Ectodermal cell (in vitro differentiated cells): ENCODE data around the gene FAAH2. TPM values are rescaled to one million over a fixed set of nuclear protein-coding genes. Genes with fewer than 3 reads are reported as not detected.

Source experiments
- H3K27ac ChIP-seq: 2 replicates; pipeline ENCODE4 v1.7.0; 2013; ENCODE audit warnings: mild to moderate bottlenecking, low read depth, low read length; ENCODE audit not compliant: insufficient read depth, poor library complexity, severe bottlenecking
- H3K27me3 ChIP-seq: 2 replicates; pipeline ENCODE4 v1.7.0; 2013; ENCODE audit warnings: mild to moderate bottlenecking, low read length; ENCODE audit not compliant: insufficient read depth, control insufficient read depth, poor library complexity, severe bottlenecking
- H3K36me3 ChIP-seq: one replicate; pipeline ENCODE4 v1.7.0; 2013; ENCODE audit warnings: low read length; ENCODE audit not compliant: control insufficient read depth, insufficient read depth
- H3K4me1 ChIP-seq: one replicate; pipeline ENCODE4 v1.7.0; 2013; ENCODE audit warnings: low read length; ENCODE audit not compliant: control insufficient read depth, insufficient read depth
- H3K4me3 ChIP-seq: 2 replicates; pipeline ENCODE4 v1.7.0; 2013; ENCODE audit warnings: low read depth, low read length, control low read depth; ENCODE audit not compliant: insufficient read depth
- H3K9me3 ChIP-seq: 2 replicates; pipeline ENCODE4 v1.7.0; 2013; ENCODE audit warnings: mild to moderate bottlenecking, low read length, moderate library complexity; ENCODE audit not compliant: control insufficient read depth
- WGBS, 2 experiments: methylation state at CpG; one replicate each; pipeline ENCODE4 v1.1.7; 2013; ENCODE audit warnings: missing lambda C conversion rate in 2 of 2; 5-methylcytosine and 5-hydroxymethylcytosine counted together
- polyA plus RNA-seq, 4 experiments: library from polyadenylated mRNA; stranded (reverse); fragments of 50-300 nt; gene quantifications; one replicate each; pipeline ENCODE4 v1.2.3, GENCODE V29; 2013

FAAH2 gene
- polyA plus RNA-seq (2013, experiment 1 of 4) = 3.0 TPM
- 2.5 TPM for polyA plus RNA-seq (2013, experiment 2 of 4)
- 2.7 TPM for polyA plus RNA-seq (2013, experiment 3 of 4)
- 1.7 TPM for polyA plus RNA-seq (2013, experiment 4 of 4)

DNA sequence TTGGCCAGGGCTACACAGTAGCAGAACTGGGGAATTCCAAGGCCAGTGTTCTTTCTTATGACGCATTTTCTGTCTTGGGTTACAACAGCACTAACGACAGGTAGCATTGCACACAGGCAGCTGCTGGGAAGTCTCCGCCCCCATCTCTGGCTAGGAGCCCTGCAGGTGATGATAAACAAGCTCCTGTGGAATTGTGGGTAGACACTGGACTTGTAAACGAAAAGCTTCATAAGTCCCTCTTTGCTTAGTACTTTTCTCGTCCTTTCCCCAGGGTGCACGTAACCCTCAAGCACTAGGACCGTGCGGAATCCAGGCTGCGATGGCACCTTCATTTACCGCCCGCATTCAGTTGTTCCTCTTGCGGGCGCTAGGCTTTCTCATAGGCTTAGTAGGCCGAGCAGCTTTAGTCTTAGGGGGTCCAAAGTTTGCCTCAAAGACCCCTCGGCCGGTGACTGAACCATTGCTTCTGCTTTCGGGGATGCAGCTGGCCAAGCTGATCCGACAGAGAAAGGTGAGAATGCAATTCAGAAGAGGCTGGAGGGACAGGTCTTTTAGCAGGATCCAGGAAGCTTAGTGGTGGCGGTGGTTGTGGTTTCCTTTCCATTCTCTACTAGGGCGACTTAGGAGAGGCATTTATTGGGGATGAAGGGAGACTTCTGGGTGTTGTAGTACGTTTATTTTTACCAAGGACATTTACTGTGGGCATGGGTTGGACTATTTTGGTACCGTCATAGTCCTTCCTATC, at the start of gene FAAH2:
TSS of gene FAAH2 (plus strand) at position 200 of the 745 bp plus-strand sequence. CDS start at position 320, 120 bp downstream.
- Histone ChIP-seq H3K4me3 (peak within 1 kb of the TSS; percentile 41), H3K27ac (no peak within 1 kb of the TSS), H3K27me3 (no peaks in the 10 kb centered on the region), H3K36me3 (no peaks in the 10 kb centered on the region), H3K4me1 (no peaks in the 10 kb centered on the region), H3K9me3 (no peaks in the 10 kb centered on the region)
- 12 to 13% methylated on average over 21 to 22 of the region's 22 CpGs for WGBS, 2 experiments

- 86 to 88% methylated on average over 6 of the region's 7 CpGs for WGBS, 2 experiments
- no peaks in the 10 kb centered on the region for H3K9me3 ChIP-seq
- no peaks in the 10 kb centered on the region for H3K36me3 ChIP-seq
- H3K27ac ChIP-seq = no peak overlapping the region
- no peaks in the 10 kb centered on the region for H3K4me1 ChIP-seq
- H3K27me3 ChIP-seq = no peaks in the 10 kb centered on the region
- no peak overlapping the region for H3K4me3 ChIP-seq
These were observed 44.5 kb upstream of the FAAH2 start for GRCh38 chrX:57241967-57242366.

- Histone ChIP-seq H3K36me3 (no peaks in the 10 kb centered on the region), H3K4me1 (no peaks in the 10 kb centered on the region), H3K27ac (no peak overlapping the region), H3K9me3 (no peaks in the 10 kb centered on the region), H3K4me3 (no peak overlapping the region), H3K27me3 (no peaks in the 10 kb centered on the region)
- 95 to 96% methylated on average over 6 of the region's 6 CpGs for WGBS, 2 experiments
These were observed 34.5 kb upstream of the FAAH2 start for GRCh38 chrX:57251965-57252364.

DNA sequence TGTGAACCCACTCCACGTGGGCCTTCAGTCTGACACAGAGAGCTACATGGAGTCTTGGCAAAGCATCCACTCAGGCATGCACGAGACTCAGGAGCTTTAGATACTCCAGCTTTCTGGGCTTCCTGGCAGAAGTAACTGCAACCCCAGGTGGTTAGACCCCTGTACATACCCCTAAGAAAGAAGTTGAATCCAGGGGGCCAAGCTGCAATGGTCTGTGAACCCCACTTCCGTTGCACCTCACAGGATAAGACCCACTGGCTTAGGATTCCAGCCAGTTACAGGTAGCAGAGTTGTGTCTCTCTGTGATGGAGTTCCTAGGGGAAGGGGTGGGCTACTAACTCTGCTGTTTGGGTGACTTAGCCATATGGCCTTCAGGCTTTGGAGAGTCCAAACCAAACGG, 21.4 kb upstream of the FAAH2 start:
- Histone ChIP-seq H3K27ac (no peak overlapping the region), H3K4me1 (no peaks in the 10 kb centered on the region), H3K36me3 (no peaks in the 10 kb centered on the region), H3K27me3 (no peaks in the 10 kb centered on the region), H3K9me3 (no peaks in the 10 kb centered on the region), H3K4me3 (no peak overlapping the region)
- WGBS, 2 experiments = 86 to 90% methylated on average over 4 of the region's 4 CpGs

DNA sequence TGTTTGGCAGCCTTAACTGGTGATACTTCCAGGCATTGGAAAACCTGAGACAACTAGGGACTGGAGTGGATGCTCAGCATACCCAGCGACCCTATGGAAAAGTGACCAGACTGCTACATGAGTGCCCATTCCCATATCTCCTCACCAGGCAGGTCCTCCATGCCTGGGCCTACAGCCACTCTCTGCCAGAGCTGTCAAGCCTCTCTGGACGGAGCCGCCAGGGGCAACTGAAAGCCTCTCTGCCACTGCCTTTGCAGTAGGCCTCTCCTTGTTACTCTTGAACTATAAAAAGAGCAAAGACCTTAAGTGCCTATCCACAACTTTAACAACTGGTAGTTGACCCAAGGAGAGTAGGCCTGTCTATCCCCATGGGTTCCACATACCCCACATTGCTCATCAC, 20.2 kb upstream of the FAAH2 start:
- Histone ChIP-seq H3K9me3 (no peaks in the 10 kb centered on the region), H3K4me3 (no peak overlapping the region), H3K36me3 (no peaks in the 10 kb centered on the region), H3K4me1 (no peaks in the 10 kb centered on the region), H3K27ac (no peak overlapping the region), H3K27me3 (no peaks in the 10 kb centered on the region)
- 94 to 98% methylated on average over 3 of the region's 3 CpGs for WGBS, 2 experiments

DNA sequence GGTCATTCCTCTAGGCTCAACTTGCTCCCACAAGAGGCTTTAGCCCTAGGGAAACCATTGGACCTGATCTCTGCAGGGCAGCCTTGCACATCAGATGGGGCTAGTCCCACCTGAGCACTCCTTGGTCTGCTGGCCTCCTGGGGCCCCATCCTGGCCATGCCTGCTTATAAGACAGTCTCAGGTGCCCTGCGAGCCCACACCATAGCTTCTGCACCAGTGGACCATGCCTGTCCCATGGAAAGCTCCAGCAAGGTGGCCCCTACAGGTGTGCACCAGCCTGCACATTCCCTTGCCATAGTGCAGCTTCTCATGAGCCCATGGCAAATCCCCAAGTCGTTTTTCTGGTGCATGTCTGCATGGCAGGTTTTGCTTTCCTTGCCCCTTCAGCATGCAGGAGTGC, 19.6 kb upstream of the FAAH2 start:
- Histone ChIP-seq H3K9me3 (no peaks in the 10 kb centered on the region), H3K4me3 (no peak overlapping the region), H3K4me1 (no peaks in the 10 kb centered on the region), H3K27ac (no peak overlapping the region), H3K27me3 (no peaks in the 10 kb centered on the region), H3K36me3 (no peaks in the 10 kb centered on the region)
- WGBS, 2 experiments = 76 to 78% methylated on average over 2 of the region's 2 CpGs

- H3K9me3 ChIP-seq = no peaks in the 10 kb centered on the region
- no peak overlapping the region for H3K4me3 ChIP-seq
- WGBS, 2 experiments = 91 to 94% methylated on average over 1 of the region's 1 CpG
- H3K27me3 ChIP-seq = no peaks in the 10 kb centered on the region
- H3K27ac ChIP-seq = no peak overlapping the region
- no peaks in the 10 kb centered on the region for H3K36me3 ChIP-seq
- H3K4me1 ChIP-seq = no peaks in the 10 kb centered on the region
These were observed 19.2 kb upstream of the FAAH2 start for GRCh38 chrX:57267308-57267707.

GRCh38 chrX:57270980-57271379, 15.5 kb upstream of the FAAH2 start:
- 85 to 95% methylated on average over 3 of the region's 3 CpGs for WGBS, 2 experiments
- no peaks in the 10 kb centered on the region for H3K36me3 ChIP-seq
- no peaks in the 10 kb centered on the region for H3K27me3 ChIP-seq
- no peak overlapping the region for H3K27ac ChIP-seq
- no peaks in the 10 kb centered on the region for H3K9me3 ChIP-seq
- no peaks in the 10 kb centered on the region for H3K4me1 ChIP-seq
- H3K4me3 ChIP-seq = no peak overlapping the region

DNA sequence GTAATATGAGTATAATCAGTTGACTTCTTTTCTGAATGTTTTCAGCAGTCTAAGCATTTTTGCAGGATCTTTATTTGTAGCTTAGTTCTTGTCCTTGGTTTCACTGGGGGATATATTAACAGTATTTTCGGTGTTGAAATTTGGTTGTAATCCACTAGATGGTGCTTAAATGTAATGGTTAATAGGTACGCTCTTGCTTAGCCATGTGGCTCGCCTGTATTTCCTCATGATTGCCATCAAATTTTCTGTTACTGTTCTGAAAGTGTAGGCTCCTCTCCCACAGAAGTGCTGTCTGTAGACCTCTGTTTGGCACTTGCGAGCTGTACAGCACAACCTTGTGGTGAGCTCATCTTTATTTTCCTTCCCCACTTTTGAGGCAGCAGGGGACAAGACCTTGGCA, 3.9 kb upstream of the FAAH2 start:
- H3K36me3 ChIP-seq = no peaks in the 10 kb centered on the region
- no peaks in the 10 kb centered on the region for H3K9me3 ChIP-seq
- H3K27ac ChIP-seq = no peak overlapping the region
- H3K4me3 ChIP-seq = no peak overlapping the region
- no peaks in the 10 kb centered on the region for H3K4me1 ChIP-seq
- H3K27me3 ChIP-seq = no peaks in the 10 kb centered on the region
- 83 to 85% methylated on average over 4 of the region's 4 CpGs for WGBS, 2 experiments

DNA sequence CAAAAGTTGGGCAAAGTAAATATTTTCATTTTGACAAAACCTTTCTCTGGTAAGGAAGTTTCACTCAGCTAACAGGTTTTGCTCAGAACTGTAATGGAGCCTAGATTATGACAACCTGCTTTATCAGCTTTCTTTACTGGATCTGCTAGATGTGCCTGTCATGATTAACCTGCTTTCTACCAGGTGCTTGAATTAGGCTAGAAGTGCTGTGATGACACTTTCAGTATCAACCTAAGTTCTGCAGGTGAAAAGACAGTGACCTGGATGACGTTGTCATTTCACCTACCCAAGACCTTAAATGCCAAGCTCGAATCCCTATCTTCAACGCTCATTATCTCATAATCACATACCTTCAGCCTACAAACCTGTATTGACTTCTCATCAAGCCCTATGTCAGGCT, 1.5 kb upstream of the FAAH2 start:
- no peaks in the 10 kb centered on the region for H3K9me3 ChIP-seq
- no peaks in the 10 kb centered on the region for H3K36me3 ChIP-seq
- H3K27me3 ChIP-seq = no peaks in the 10 kb centered on the region
- 87 to 95% methylated on average over 3 of the region's 3 CpGs for WGBS, 2 experiments
- no peak overlapping the region for H3K4me3 ChIP-seq
- H3K4me1 ChIP-seq = no peaks in the 10 kb centered on the region
- no peak overlapping the region for H3K27ac ChIP-seq
